HCT116 (cell line): ENCODE measurements around the gene VASH2.

ENCODE experiments used
- EZH2 ChIP-seq: fragments of 200-600 bp; sonication (generic); IDR thresholded peaks from 2 replicates; pipeline ENCODE4 v1.6.1; 2017; ENCODE audit warnings: antibody characterized with exemption, mixed run types
- TF ChIP-seq, protein P1 (sequence below), 3 experiments: fragments of 200-600 bp in 1 of 3; sonication (generic) in 1 of 3; IDR thresholded peaks in 2 of 3; conservative IDR thresholded peaks in 1 of 3; 2 replicates each; pipeline ENCODE4 v1.5.1; 2012 to 2017; ENCODE audit warnings: low read depth in 2 of 3, low read length in 2 of 3, antibody characterized with exemption in 1 of 3, borderline replicate concordance in 1 of 3, control low read depth in 1 of 3, mild to moderate bottlenecking in 1 of 3, mixed read lengths in 1 of 3, mixed run types in 1 of 3, moderate library complexity in 1 of 3; ENCODE audit not compliant: insufficient read depth in 1 of 3
- TF ChIP-seq, protein P2 (sequence below): IDR thresholded peaks from 2 replicates; pipeline ENCODE4 v1.6.1; 2012

DNA sequence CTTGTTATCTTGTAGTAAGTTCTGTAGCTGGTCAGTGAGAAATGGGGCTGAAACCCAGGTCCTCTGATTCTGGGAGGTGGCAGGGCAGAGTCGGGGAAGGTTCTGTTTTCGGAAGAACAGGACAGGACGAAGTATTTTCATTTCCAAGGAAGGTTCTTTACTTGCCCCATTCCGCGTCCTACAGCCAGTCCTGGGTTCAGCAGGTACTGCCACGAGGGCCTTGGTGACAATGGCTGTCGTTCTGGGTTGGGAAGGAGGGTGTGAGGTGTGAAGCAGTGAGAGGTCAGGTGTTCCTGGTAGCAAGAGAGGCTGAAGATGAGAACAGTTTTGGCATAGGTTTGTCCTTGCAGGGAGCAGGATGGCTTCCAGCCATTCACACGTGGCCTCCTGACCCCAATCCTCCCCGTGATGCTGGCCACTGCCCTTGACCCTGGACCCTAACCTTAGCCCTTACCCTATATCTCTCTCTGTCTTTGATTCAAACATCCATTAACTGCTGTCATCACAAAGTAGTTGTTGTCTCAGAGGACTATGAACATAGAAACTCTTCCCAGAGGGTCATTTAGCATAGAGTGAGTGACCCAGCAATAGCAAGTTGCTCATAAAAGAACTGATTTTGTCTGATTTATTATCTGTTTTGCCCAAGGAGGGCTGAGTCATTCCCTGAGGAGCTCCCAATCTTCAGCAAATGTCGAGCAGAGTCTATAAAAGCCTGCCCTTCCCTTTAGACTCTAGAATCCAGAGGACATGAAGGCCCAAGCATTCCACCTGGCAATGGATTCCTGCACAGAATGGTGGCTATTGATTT is 25.0 kb downstream of the VASH2 start:
- no peak for TF ChIP-seq EZH2
- TF ChIP-seq, protein P1, sequence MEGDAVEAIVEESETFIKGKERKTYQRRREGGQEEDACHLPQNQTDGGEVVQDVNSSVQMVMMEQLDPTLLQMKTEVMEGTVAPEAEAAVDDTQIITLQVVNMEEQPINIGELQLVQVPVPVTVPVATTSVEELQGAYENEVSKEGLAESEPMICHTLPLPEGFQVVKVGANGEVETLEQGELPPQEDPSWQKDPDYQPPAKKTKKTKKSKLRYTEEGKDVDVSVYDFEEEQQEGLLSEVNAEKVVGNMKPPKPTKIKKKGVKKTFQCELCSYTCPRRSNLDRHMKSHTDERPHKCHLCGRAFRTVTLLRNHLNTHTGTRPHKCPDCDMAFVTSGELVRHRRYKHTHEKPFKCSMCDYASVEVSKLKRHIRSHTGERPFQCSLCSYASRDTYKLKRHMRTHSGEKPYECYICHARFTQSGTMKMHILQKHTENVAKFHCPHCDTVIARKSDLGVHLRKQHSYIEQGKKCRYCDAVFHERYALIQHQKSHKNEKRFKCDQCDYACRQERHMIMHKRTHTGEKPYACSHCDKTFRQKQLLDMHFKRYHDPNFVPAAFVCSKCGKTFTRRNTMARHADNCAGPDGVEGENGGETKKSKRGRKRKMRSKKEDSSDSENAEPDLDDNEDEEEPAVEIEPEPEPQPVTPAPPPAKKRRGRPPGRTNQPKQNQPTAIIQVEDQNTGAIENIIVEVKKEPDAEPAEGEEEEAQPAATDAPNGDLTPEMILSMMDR (IDR thresholded peaks at IDR 0.05 in 2 of 3, conservative IDR thresholded peaks at IDR 0.05 in 1 of 3; ENCODE audit: borderline replicate concordance in 1 of 3, insufficient read depth in 1 of 3, low read depth in 2 of 3, low read length in 2 of 3): no peak
- TF ChIP-seq, protein P2, sequence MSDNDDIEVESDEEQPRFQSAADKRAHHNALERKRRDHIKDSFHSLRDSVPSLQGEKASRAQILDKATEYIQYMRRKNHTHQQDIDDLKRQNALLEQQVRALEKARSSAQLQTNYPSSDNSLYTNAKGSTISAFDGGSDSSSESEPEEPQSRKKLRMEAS: no peak
